Measurements from ENCODE around the gene ZSWIM5.

The ZSWIM5 gene

GRCh38 chr1:45059829-45060228 is 146.6 kb downstream of the ZSWIM5 start:
- Histone ChIP-seq H3K27me3 (replicated peaks; ENCODE audit: control insufficient read depth, insufficient read depth, low read length) (no peaks in the 10 kb centered on the region), H3K4me3 (replicated peaks; ENCODE audit: low read depth, low read length) (no peak overlapping the region), H3K36me3 (ENCODE audit: control insufficient read depth, insufficient read depth, low read length) (no peaks in the 10 kb centered on the region)
- no peak for TF ChIP-seq CTCF (IDR thresholded peaks at IDR 0.05; ENCODE audit: insufficient read depth, low read length, poor library complexity, severe bottlenecking)
- DNase-seq (ENCODE audit: extremely low read depth, insufficient read length): no peak

- no peak for DNase-seq (ENCODE audit: extremely low read depth, insufficient read length)
- no peak for TF ChIP-seq CTCF (IDR thresholded peaks at IDR 0.05; ENCODE audit: insufficient read depth, low read length, poor library complexity, severe bottlenecking)
- H3K27me3 ChIP-seq (replicated peaks; ENCODE audit: control insufficient read depth, insufficient read depth, low read length): no peaks in the 10 kb centered on the region
- no peaks in the 10 kb centered on the region for H3K36me3 ChIP-seq (ENCODE audit: control insufficient read depth, insufficient read depth, low read length)
- H3K4me3 ChIP-seq (replicated peaks; ENCODE audit: low read depth, low read length): no peak overlapping the region
These were observed 148.9 kb downstream of the ZSWIM5 start for GRCh38 chr1:45057542-45057941.

- H3K36me3 ChIP-seq (ENCODE audit: control insufficient read depth, insufficient read depth, low read length): no peaks in the 10 kb centered on the region
- DNase-seq (ENCODE audit: extremely low read depth, insufficient read length): peak; percentile 22
- H3K27me3 ChIP-seq (replicated peaks; ENCODE audit: control insufficient read depth, insufficient read depth, low read length): no peaks in the 10 kb centered on the region
- no peak for TF ChIP-seq CTCF (IDR thresholded peaks at IDR 0.05; ENCODE audit: insufficient read depth, low read length, poor library complexity, severe bottlenecking)
- no peak overlapping the region for H3K4me3 ChIP-seq (replicated peaks; ENCODE audit: low read depth, low read length)
These were observed 155.2 kb downstream of the ZSWIM5 start for GRCh38 chr1:45051005-45051772.

GRCh38 chr1:45047032-45047431 is 159.4 kb downstream of the ZSWIM5 start:
- no peak overlapping the region for H3K4me3 ChIP-seq (replicated peaks; ENCODE audit: low read depth, low read length)
- DNase-seq (ENCODE audit: extremely low read depth, insufficient read length): no peak
- TF ChIP-seq CTCF (IDR thresholded peaks at IDR 0.05; ENCODE audit: insufficient read depth, low read length, poor library complexity, severe bottlenecking): no peak
- H3K36me3 ChIP-seq (ENCODE audit: control insufficient read depth, insufficient read depth, low read length): no peaks in the 10 kb centered on the region
- no peaks in the 10 kb centered on the region for H3K27me3 ChIP-seq (replicated peaks; ENCODE audit: control insufficient read depth, insufficient read depth, low read length)

DNA sequence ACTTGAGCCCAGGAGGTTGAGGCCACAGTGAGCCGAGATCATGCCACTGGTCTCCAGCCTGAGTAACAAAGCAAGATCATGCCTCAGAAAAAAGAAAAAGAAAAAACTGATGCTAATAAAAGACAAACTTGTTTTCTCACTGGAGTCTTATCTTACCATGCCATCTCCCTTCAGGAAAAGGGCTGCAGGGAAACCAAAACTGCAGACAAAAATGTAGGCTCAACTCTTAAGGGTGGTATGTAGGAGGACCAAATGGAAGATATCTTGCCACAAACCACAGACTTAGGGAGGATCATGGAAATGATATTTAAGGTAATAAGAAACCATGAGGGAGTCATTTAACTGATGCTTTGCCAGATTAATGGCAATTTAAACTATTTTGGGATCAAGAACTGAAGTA is 161.5 kb downstream of the ZSWIM5 start:
- no peaks in the 10 kb centered on the region for H3K36me3 ChIP-seq (ENCODE audit: control insufficient read depth, insufficient read depth, low read length)
- TF ChIP-seq CTCF (IDR thresholded peaks at IDR 0.05; ENCODE audit: insufficient read depth, low read length, poor library complexity, severe bottlenecking): no peak
- H3K27me3 ChIP-seq (replicated peaks; ENCODE audit: control insufficient read depth, insufficient read depth, low read length): no peaks in the 10 kb centered on the region
- no peak for DNase-seq (ENCODE audit: extremely low read depth, insufficient read length)
- H3K4me3 ChIP-seq (replicated peaks; ENCODE audit: low read depth, low read length): no peak overlapping the region

- Histone ChIP-seq H3K36me3 (ENCODE audit: control insufficient read depth, insufficient read depth, low read length) (no peaks in the 10 kb centered on the region), H3K4me3 (replicated peaks; ENCODE audit: low read depth, low read length) (no peak overlapping the region), H3K27me3 (replicated peaks; ENCODE audit: control insufficient read depth, insufficient read depth, low read length) (no peaks in the 10 kb centered on the region)
- TF ChIP-seq CTCF (IDR thresholded peaks at IDR 0.05; ENCODE audit: insufficient read depth, low read length, poor library complexity, severe bottlenecking): no peak
- no peak for DNase-seq (ENCODE audit: extremely low read depth, insufficient read length)
These were observed 163.3 kb downstream of the ZSWIM5 start for GRCh38 chr1:45043094-45043493.
